DMS79 treated with DMSO at 0.1 percent for 48 hours (cell line): ENCODE data around the gene XRCC6.
"Not testable (repeated sequence)": the region's sequence is repeated elsewhere in the genome, so short reads cannot be mapped to it uniquely, and the experiment has no call there.

ENCODE experiments used
- DNase-seq: peaks from one replicate; lab custom pipeline; 2025; lab: John Stamatoyannopoulos, UW

The XRCC6 gene

DNA sequence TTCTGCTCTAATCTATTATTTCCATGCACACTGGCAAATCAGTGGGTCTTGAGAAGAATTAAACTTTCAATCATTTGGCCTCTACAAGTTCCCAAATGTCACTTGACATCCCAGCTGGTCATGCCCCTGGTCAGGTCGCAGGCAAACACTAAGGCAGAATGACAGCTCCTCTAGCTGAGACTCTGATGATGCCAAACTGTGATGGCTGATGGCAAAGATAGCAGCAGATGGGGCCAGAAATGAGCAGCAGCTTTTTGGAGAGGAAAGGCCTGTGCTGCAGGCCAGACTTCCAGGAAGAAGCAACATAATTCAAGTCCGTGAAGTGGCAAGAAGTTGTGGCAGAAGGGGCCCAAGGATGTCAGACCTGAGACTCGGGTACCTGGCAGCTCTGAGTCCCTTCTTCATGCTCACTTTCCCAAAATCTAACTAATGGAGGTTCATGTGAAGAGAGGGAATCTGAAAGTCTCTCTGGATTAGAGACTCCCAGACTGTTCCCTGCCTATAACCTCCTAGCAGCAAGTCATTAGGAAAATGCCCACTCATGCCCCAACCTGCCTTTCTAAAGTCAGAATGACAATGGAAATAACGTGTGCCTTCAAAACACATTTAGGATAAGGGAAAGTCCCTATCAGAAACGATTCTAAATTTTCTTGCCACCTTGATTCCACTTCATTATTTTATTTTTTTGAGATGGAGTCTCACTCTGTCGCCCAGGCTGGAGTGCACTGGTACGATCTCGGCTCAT lies 22.0 kb upstream of the XRCC6 start:
- no peak for DNase-seq

GRCh38 chr22:41600976-41601375 lies 20.1 kb upstream of the XRCC6 start:
- DNase-seq: no peak

DNA sequence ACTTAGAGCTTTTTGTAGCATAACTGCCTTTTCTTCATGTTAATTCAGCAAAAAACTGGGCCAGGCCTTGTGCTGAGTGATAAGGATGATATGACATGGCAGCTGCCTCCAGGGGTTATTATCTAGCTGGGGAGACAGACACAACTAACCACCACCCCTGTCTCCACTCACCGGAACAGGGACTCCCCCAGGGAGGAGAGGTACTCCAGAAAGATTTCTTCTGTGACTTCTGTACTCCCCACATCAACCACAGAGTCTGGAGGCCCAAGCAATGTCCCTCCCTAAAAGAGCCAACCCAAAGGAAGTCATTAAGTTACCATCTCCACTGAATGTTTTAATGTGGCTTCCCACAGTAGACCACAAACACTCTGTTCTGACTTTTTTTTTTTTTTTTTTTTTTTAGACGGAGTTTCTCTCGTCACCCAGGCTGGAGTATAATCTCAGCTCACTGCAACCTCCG lies 17.2 kb upstream of the XRCC6 start:
- DNase-seq: no peak

- DNase-seq: no peak
These were observed 12.7 kb upstream of the XRCC6 start for GRCh38 chr22:41608386-41608785.

DNA sequence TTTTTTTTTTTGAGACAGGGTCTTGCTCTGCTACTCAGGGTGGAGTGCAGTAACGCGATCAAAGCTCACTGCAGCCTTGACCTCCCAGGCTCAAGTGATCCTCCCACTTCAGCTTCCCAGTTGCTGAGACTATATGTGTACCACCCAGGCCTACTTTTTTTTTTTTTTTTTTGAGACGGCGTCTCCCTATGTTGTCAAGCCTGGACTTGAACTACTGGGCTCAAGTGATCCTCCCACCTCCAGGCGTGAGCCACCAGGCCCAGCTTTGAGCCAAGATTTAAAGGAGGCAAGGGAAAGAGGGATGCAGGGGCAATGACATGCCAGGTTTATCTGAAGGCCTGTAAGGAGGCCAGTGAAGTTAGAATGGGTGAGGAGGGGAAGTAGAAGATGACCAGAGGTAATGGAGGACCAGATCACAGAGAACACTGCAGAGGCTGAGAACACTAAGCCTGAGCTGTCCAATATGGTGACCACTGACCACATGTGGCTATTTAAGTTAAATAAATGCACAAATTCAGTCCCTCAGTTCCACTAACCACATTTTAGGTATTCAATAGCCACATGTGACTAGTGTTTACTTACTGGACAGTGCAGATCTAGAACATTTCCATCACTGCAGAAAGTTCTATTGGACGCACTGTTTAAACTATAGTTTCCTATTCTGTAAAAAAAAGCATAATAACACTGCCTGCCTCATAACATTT lies 8.3 kb upstream of the XRCC6 start:
- DNase-seq: no peak

- no peak for DNase-seq
These were observed 7.6 kb upstream of the XRCC6 start for GRCh38 chr22:41613456-41613855.

GRCh38 chr22:41619979-41620588 lies 1.0 kb upstream of the XRCC6 start:
- no peak for DNase-seq

DNA sequence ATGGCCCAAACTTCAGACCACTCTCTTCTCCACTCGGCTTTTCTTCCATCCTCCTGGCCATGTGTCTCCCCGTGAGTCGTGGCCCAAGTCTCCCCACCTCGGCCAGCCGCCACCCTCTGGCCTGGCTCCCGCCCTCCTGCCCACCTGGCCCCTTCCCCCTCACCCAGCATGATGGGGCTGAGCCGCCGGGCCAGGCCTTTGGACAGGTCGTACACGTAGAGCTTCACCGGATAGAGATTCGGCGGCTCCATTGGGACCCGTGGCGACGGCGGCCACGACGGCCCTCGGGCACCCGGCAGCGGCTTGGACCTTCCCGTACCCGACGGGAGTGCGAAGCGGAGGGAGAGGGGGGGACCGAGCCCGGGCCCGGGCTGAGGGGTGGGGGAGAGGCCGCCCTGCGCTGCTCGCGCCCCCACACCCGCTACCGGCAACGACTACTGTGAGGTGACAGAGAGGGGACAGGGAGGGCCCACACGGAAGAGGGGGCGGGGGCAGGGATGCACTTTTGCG lies 451 bp upstream of the XRCC6 start, which contains the start of gene DESI1:
Gene DESI1, minus strand, starts transcription at position 455 of the 510 bp plus-strand sequence. Its CDS starts 204 bp downstream, at position 251.
- no peak for DNase-seq

DNA sequence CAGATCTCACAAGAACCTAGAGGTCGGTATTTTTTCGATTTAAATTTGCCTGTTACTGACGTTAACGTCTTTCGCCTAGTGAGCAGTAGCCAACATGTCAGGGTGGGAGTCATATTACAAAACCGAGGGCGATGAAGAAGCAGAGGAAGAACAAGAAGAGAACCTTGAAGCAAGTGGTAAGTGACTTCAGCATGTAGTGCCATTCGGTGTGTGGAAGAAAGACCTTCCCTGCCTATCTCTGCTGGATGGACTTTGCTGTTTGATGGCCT lies 750 bp downstream of the XRCC6 start:
- DNase-seq: no peak

DNA sequence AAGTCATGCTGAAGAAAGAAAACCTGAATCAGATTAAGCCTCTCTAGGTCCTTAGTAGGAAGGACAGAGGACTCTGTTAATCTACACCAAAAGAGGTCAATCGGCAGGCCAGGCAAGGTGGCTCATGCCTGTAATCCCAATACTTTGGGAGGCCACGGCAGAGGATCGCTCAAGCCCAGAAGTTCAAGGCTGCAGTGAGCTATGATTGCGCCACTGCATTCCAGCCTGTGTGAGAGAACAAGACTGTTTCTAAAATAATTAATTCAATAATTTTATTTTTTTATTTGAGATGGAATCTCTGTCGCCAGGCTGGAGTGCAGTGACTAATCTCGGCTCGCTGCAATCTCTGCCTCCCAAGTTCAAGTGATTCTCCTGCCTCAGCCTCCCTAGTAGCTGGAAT lies 4.5 kb downstream of the XRCC6 start:
- no peak for DNase-seq

DNA sequence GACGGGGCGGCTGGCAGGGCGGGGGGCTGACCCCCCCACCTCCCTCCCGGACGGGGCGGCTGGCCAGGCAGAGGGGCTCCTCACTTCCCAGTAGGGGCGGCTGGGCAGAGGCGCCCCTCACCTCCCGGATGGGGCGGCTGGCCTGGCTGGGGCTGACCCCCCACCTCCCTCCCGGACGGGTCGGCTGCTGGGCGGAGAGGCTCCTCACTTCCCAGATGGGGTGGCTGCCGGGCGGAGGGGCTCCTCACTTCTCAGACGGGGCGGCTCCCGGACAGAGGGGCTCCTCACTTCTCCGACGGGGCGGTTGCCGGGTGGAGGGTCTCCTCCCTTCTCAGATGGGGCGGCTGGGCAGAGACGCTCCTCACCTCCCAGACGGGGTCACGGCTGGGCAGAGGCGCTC lies 10.0 kb downstream of the XRCC6 start:
- DNase-seq: not testable (repeated sequence)

DNA sequence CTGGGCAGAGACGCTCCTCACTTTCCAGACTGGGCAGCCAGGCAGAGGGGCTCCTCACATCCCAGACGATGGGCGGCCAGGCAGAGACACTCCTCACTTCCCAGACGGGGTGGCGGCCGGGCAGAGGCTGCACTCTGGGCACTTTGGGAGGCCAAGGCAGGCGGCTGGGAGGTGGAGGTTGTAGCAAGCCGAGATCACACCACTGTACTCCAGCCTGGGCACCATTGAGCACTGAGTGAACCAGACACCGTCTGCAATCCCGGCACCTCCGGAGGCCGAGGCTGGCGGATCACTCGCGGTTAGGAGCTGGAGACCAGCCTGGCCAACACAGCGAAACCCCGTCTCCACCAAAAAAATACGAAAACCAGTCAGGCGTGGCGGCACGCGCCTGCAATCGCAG lies 10.5 kb downstream of the XRCC6 start:
- DNase-seq: not testable (repeated sequence)

- not testable (repeated sequence) for DNase-seq
These were observed 13.5 kb downstream of the XRCC6 start for GRCh38 chr22:41634610-41635009.

- no peak for DNase-seq
These were observed 15.4 kb downstream of the XRCC6 start for GRCh38 chr22:41636467-41636866.

DNA sequence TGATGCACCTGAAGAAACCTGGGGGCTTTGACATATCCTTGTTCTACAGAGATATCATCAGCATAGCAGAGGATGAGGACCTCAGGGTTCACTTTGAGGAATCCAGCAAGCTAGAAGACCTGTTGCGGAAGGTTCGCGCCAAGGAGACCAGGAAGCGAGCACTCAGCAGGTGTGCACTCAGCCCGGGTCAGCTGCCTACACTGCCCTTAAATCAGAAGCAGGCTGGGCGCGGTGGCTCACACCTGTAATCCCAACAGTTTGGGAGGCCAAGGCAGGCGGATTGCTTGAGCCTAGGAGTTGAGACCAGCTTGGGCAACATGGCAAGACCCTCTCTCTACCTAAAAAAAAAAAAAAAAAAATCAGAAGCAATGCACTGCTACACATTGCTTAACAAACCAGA lies 16.5 kb downstream of the XRCC6 start:
- DNase-seq: not testable (repeated sequence)

DNA sequence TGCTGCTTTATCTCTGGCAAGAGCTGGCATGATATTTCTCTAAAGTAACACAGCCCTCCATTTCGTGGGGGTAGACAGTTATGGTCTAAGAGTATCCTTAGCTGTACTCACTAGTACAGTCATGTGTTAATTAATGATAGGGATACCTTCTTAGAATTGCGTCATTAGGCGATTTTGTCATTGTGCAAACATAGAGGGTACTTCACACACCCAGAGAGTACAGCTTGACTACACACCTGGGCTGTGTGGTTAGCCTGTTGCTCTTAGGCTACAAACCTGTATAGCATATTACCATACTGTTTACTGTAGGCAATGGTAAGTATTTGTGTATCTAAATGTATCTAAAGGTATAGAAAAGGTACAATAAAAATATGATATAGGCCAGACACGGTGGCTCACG lies 17.0 kb downstream of the XRCC6 start:
- DNase-seq: no peak

- DNase-seq: no peak
These were observed 17.7 kb downstream of the XRCC6 start for GRCh38 chr22:41638748-41639147.

GRCh38 chr22:41641854-41642253 lies 20.8 kb downstream of the XRCC6 start:
- DNase-seq: no peak

GRCh38 chr22:41642331-41643110 lies 21.4 kb downstream of the XRCC6 start:
- no peak for DNase-seq

GRCh38 chr22:41647771-41648170 lies 26.7 kb downstream of the XRCC6 start:
- DNase-seq: no peak

DNA sequence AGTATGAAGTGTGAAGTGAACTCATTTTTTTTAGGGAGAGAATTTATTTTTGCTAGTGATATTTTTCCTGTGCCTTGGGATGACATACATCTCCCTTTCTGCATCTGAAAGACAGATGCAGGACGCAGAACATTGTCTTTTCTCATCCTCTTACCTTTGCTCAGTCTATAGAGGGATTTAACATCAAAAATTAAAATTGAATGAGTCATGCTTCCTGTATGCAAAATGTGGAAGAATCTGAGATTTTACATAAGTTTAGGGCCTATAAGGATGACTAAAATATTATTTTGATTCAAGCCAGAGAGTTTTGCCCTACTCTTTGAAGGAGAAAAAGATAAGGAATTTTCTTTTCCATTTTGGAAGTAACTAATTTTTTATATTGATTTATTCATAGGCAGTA lies 27.3 kb downstream of the XRCC6 start:
- no peak for DNase-seq

DNA sequence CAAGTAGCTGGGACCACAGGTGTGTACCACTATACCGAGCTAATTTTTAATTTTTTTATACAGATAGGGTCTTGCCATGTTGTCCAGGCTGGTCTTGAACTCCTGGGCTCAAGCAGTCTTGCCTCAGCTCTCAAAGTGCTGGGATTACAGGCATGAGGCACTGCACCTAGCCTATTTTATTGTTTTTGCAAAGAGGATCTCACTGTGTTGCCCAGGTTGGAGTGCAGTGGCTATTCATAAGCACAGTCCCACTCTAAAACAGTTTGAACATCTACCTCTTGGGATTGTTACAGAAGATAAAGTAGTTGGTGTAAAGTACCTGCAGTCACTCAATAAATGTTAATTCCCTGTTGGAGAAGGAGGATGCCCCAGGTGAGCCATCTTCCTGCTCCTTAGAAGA lies 29.1 kb downstream of the XRCC6 start:
- no peak for DNase-seq
